Measurements from ENCODE around the gene NKD2.

The NKD2 gene

DNA sequence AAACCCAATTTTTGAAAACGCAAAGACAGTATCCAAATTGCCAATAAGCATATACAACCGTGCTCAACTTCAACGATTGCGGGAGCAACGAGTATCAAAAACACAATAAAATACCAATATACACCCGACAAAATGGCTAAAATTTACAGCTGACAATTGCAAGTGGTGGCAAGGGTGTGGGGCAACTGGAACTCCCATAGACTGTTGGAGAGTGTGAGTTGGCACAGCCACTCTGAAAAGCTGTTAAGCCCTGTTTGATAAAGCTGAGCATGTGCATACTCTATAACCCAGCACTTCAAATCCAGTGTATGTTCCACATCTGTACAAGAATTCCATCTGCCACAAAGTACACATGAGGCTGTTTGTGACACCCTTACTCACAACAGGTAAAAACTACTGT lies 20.3 kb upstream of the NKD2 start:
- no peak overlapping the region for H3K4me2 ChIP-seq (ENCODE audit: low read length)
- H3K27me3 ChIP-seq (ENCODE audit: insufficient read depth, low read length) = peaks cover 11% of the 10 kb centered on the region; the same call in 1 of the 2 replicates
- H2AFZ ChIP-seq (ENCODE audit: low read length) = no peak overlapping the region
- H3K9me3 ChIP-seq (ENCODE audit: low read length) = 0 out of 2 replicates have a peak, but pooled peaks cover 5% of the 10 kb centered on the region
- H3K36me3 ChIP-seq (ENCODE audit: insufficient read depth, low read length) = no peaks in the 10 kb centered on the region; the same call in 1 of the 2 replicates
- no peaks in the 10 kb centered on the region for H4K20me1 ChIP-seq (ENCODE audit: insufficient read depth, low read length)
- no peak overlapping the region for H3K27ac ChIP-seq (ENCODE audit: low read depth, low read length, poor library complexity, severe bottlenecking)
- H3K9me2 ChIP-seq (ENCODE audit: low read depth, low read length) = no peaks in the 10 kb centered on the region
- no peak overlapping the region for H3K4me3 ChIP-seq (ENCODE audit: low read depth, low read length, poor library complexity, severe bottlenecking)
- no peak overlapping the region for H3K9ac ChIP-seq (ENCODE audit: low read length)
- no peaks in the 10 kb centered on the region for H3K4me1 ChIP-seq (ENCODE audit: insufficient read depth, low read length, severe bottlenecking)
- TF ChIP-seq EZH2 (IDR thresholded peaks at IDR 0.05; ENCODE audit: borderline replicate concordance, low read length) = no peak
- TF ChIP-seq, protein P1, sequence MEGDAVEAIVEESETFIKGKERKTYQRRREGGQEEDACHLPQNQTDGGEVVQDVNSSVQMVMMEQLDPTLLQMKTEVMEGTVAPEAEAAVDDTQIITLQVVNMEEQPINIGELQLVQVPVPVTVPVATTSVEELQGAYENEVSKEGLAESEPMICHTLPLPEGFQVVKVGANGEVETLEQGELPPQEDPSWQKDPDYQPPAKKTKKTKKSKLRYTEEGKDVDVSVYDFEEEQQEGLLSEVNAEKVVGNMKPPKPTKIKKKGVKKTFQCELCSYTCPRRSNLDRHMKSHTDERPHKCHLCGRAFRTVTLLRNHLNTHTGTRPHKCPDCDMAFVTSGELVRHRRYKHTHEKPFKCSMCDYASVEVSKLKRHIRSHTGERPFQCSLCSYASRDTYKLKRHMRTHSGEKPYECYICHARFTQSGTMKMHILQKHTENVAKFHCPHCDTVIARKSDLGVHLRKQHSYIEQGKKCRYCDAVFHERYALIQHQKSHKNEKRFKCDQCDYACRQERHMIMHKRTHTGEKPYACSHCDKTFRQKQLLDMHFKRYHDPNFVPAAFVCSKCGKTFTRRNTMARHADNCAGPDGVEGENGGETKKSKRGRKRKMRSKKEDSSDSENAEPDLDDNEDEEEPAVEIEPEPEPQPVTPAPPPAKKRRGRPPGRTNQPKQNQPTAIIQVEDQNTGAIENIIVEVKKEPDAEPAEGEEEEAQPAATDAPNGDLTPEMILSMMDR (IDR thresholded peaks at IDR 0.05; ENCODE audit: low read length) = no peak
- H3K79me2 ChIP-seq (ENCODE audit: insufficient read depth, low read length) = no peaks in the 10 kb centered on the region
- no peaks in the 10 kb centered on the region for H3F3A ChIP-seq (ENCODE audit: insufficient read depth, low read length)

- Histone ChIP-seq H3K4me2 (ENCODE audit: low read length) (no peak overlapping the region), H2AFZ (ENCODE audit: low read length) (no peak overlapping the region)
Observed at GRCh38 chr5:989961-990530, 18.6 kb upstream of the NKD2 start.

GRCh38 chr5:991472-992267 lies 16.9 kb upstream of the NKD2 start:
- no peaks in the 10 kb centered on the region for H3F3A ChIP-seq (ENCODE audit: insufficient read depth, low read length)
- H2AFZ ChIP-seq (ENCODE audit: low read length) = no peak overlapping the region
- H3K36me3 ChIP-seq (ENCODE audit: insufficient read depth, low read length) = no peaks in the 10 kb centered on the region; the same call in 1 of the 2 replicates
- no peaks in the 10 kb centered on the region for H3K9me3 ChIP-seq (ENCODE audit: low read length)
- H3K4me2 ChIP-seq (ENCODE audit: low read length) = no peak overlapping the region
- no peak overlapping the region for H3K9ac ChIP-seq (ENCODE audit: low read length)
- no peak overlapping the region for H3K4me3 ChIP-seq (ENCODE audit: low read depth, low read length, poor library complexity, severe bottlenecking)
- H3K79me2 ChIP-seq (ENCODE audit: insufficient read depth, low read length) = no peaks in the 10 kb centered on the region
- peaks cover 7% of the 10 kb centered on the region; the same call in 1 of the 2 replicates for H3K27me3 ChIP-seq (ENCODE audit: insufficient read depth, low read length)
- no peaks in the 10 kb centered on the region for H3K9me2 ChIP-seq (ENCODE audit: low read depth, low read length)
- no peaks in the 10 kb centered on the region for H4K20me1 ChIP-seq (ENCODE audit: insufficient read depth, low read length)
- no peak for TF ChIP-seq EZH2 (IDR thresholded peaks at IDR 0.05; ENCODE audit: borderline replicate concordance, low read length)
- TF ChIP-seq, protein P1 (IDR thresholded peaks at IDR 0.05; ENCODE audit: low read length) = no peak
- H3K27ac ChIP-seq (ENCODE audit: low read depth, low read length, poor library complexity, severe bottlenecking) = no peak overlapping the region
- no peaks in the 10 kb centered on the region for H3K4me1 ChIP-seq (ENCODE audit: insufficient read depth, low read length, severe bottlenecking)

More at GRCh38 chr5:989961-990530, 18.6 kb upstream of the NKD2 start:
- Histone ChIP-seq H3F3A (ENCODE audit: insufficient read depth, low read length) (no peaks in the 10 kb centered on the region), H3K4me1 (ENCODE audit: insufficient read depth, low read length, severe bottlenecking) (no peaks in the 10 kb centered on the region), H3K27ac (ENCODE audit: low read depth, low read length, poor library complexity, severe bottlenecking) (no peak overlapping the region), H4K20me1 (ENCODE audit: insufficient read depth, low read length) (no peaks in the 10 kb centered on the region), H3K4me3 (ENCODE audit: low read depth, low read length, poor library complexity, severe bottlenecking) (no peak overlapping the region), H3K36me3 (ENCODE audit: insufficient read depth, low read length) (no peaks in the 10 kb centered on the region; the same call in 1 of the 2 replicates), H3K27me3 (ENCODE audit: insufficient read depth, low read length) (peaks cover 7% of the 10 kb centered on the region; the same call in 1 of the 2 replicates), H3K9ac (ENCODE audit: low read length) (no peak overlapping the region), H3K79me2 (ENCODE audit: insufficient read depth, low read length) (no peaks in the 10 kb centered on the region), H3K9me2 (ENCODE audit: low read depth, low read length) (no peaks in the 10 kb centered on the region), H3K9me3 (ENCODE audit: low read length) (no peaks in the 10 kb centered on the region)
- TF ChIP-seq, protein P1 (IDR thresholded peaks at IDR 0.05; ENCODE audit: low read length) = no peak
- no peak for TF ChIP-seq EZH2 (IDR thresholded peaks at IDR 0.05; ENCODE audit: borderline replicate concordance, low read length)

Measured in OCI-LY1 (cell line).